GM19351 (cell line): ENCODE measurements around the gene DCAF15.
A peak's percentile ranks its signal among the peaks of the same experiment; 100 is the strongest.
"Not testable (repeated sequence)": the region's sequence is repeated elsewhere in the genome, so short reads cannot be mapped to it uniquely, and the experiment has no call there.

Experiments used
- ATAC-seq: cut with Tn5 transposase; IDR thresholded peaks from one replicate; pipeline ENCODE4 v1.9.1; 2021; ENCODE audit warnings: mild to moderate bottlenecking, moderate library complexity; ENCODE audit not compliant: unreplicated experiment

DCAF15 gene

DNA sequence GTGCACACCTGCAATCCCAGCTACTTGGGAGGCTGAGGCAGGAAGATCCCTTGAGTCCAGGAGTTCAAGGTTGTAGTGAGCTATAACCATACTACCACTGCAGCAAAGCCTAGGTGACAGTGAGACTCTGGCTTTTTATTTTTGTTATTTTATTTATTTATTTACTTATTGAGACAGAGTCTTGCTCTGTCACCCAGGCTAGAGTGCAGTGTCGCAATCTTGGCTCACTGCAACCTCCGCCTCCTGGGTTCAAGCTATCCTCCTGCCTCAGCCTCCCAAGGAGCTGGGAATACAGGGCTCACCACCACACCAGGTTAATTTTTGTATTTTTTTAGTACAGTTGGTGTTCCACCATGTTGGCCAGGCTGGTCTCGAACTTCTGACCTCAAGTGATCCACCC lies 21.2 kb downstream of the DCAF15 start:
- ATAC-seq: not testable (repeated sequence)

- no peak for ATAC-seq
Measured at GRCh38 chr19:13974073-13974472, 21.8 kb downstream of the DCAF15 start.

DNA sequence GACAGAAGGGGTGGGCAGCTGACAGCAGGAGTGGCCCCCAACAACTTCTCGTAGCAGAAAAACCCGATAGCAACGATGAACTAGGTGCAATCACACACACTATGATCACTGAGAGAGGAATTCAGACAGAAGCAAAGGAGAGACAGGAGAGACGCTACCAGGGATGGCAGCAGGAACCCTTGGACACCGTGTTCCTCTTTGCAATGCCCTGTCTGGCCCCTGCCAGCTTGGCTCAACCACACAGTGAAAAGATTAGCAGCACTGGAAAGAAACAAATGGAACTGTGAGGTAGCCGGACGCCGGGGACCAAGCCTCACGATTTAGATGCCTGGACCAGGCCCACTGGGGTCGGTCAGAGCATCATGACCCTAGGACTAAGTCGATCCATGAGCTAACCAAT lies 23.6 kb downstream of the DCAF15 start:
- no peak for ATAC-seq

- ATAC-seq: no peak
Measured at GRCh38 chr19:13976446-13976845, 24.1 kb downstream of the DCAF15 start.

GRCh38 chr19:13977803-13978202 lies 25.5 kb downstream of the DCAF15 start:
- ATAC-seq: no peak

- ATAC-seq: no peak
Measured at GRCh38 chr19:13978351-13979243, 26.3 kb downstream of the DCAF15 start.

DNA sequence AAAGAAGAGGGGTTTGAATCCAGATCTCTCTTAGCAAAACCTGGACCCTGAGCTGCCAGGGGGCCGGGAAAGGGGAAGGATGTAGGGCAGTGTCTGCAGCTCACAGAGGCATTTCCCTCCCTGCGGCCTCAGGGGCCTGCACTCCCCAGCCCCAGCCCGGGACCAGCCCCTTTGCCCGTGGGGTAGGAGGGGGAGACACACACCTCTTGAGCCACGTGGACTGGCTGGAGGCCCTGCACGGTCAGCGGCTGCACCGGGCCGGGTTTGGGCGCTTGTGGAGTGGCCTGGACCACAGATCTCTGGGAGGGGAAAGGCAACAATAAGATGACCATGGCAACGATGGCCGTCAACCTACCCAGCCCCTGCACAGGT lies 26.9 kb downstream of the DCAF15 start:
- ATAC-seq: no peak

DNA sequence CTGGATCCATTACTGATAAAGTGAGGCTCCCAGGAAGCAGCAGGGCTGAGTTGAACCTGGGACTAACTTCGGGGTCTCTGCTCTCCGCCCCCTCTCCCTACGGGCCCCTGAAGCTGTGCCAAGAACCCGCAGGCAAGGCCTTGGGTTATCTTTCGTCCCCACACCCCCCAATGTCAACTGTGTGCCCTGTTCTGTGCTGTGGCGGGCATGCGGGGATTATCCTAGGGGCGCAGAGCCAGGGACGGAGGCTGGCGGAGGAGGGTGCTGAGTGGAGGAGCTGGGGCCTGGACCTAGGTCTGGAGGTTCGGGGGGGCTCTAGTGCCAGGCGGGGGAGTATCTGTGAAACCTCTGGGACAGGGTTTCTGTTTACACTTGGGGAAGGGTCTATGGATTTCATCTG lies 27.4 kb downstream of the DCAF15 start:
- ATAC-seq: no peak

GRCh38 chr19:13980340-13980739 lies 28.0 kb downstream of the DCAF15 start:
- no peak for ATAC-seq

DNA sequence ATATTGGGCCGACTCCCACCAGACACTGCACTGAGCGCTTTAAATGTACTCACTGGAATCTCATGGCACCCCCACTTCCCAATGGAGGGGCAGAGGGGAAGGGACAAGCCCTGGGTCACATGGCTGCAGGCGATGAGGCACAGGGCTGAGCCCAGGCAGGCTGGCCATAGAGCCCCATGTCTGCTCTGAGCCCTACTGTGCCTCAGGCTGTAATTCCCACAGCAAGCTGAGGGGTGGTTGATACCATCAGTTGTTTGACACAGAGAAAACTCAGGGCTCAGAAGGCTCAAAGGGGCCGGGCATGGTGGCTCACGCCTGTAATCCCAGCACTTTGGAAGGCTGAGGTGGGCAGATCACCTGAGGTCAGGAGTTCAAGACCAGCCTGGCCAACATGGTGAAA lies 28.7 kb downstream of the DCAF15 start:
- ATAC-seq: no peak

- no peak for ATAC-seq
Measured at GRCh38 chr19:13981467-13981866, 29.2 kb downstream of the DCAF15 start.

DNA sequence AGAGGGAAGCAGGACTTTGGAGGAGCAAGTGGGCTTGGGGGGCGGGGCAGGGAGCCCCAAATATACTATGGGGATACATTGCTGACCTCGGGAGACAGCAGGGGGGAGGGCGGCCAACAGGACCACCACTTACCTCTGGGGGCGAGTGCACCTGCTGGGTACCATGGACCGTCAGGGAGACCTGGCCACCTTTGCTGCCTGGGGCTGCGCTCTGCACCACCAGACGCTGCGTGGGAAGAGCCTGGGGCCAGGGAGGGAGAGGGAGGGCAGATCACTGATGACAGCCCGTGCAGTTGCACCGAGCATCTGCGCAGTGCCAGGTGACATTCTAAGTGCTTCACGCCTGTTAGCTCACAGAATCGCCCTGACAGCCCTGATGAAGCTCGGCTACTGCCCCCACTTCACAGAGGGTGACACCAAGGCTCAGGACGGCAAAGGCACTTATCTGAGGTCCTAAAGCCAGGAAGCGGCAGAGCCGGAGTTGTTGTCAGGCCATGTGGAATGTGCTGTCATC lies 29.7 kb downstream of the DCAF15 start:
- ATAC-seq: no peak

- ATAC-seq: no peak
Measured at GRCh38 chr19:13982773-13983172, 30.5 kb downstream of the DCAF15 start.

- no peak for ATAC-seq
Measured at GRCh38 chr19:13983213-13983889, 31.0 kb downstream of the DCAF15 start.

GRCh38 chr19:13984186-13984585 lies 31.9 kb downstream of the DCAF15 start:
- no peak for ATAC-seq

- ATAC-seq: no peak
Measured at GRCh38 chr19:13984875-13985741, 32.8 kb downstream of the DCAF15 start.

DNA sequence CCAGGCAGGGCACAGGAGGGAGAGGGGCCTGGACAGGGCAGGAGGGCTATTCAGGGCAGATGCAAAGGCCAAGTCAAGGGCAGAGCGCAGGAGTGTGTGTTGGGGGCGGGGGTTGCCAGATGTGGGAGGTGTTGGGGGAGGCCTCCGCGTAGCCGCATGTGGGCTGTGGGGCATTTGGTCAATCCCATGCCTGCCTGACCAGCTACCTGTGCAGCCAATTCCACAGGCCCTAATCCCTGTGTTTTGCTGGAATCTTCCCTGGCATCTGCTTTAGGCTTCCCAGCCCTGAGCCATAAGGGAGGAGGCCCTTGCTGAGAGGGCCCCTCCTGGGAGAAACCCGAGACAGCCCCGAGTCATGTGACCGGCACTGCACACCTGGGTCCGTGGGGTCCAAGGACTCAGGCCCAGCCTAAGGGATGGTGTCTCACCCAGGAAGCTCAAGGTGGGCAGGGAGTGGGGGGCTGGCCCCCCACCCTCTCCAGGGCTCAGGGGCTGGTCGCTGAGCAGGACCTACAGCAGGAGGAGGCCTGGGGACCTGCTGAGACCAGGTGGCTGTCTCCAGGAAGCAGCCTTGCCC lies 33.5 kb downstream of the DCAF15 start:
- peak; percentile 24 for ATAC-seq

DNA sequence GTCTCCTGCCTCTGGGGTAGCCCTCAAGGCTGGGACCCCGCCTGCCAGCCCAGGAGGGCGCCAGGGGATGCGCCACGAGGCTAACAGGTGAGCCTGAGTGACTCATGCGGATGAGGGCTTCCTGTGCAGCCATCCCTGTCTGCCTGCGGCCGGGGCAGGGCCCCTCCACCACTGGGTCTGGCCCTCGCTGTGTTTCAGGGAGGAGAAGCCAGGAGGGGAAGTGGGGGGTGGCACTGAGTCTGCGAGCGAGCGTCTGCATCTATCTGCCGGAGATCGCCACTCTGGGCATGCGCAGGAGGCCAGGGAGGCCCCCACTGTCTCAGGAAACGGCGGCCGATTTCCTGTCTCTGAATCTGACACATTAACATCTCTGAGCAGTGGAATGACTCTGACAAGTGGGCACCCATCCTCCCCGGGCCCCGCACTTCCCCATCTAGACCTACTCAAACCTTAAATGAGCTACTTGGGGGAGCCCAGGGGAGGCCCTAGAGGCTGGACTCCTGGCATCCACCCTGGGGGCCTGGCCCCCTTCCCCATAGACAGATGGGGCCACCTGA lies 34.1 kb downstream of the DCAF15 start:
- peak; percentile 81 for ATAC-seq

GRCh38 chr19:13987101-13987890 lies 35.0 kb downstream of the DCAF15 start:
- no peak for ATAC-seq

GRCh38 chr19:13989487-13989886 lies 37.2 kb downstream of the DCAF15 start:
- no peak for ATAC-seq
